GM21381 (cell line): ENCODE measurements around the gene FBXW11.

ENCODE experiments used
- ATAC-seq: cut with Tn5 transposase; IDR thresholded peaks from one replicate; pipeline ENCODE4 v1.9.1; 2021; ENCODE audit warnings: mild to moderate bottlenecking, moderate library complexity; ENCODE audit not compliant: unreplicated experiment

The FBXW11 gene

GRCh38 chr5:171813813-171814490 is 192.5 kb downstream of the FBXW11 start:
- no peak for ATAC-seq

GRCh38 chr5:171813270-171813669 is 193.2 kb downstream of the FBXW11 start:
- ATAC-seq, result no peak
